ENCODE data around the gene CFAP91.

The CFAP91 gene

GRCh38 chr3:119746423-119746822 lies 43.6 kb downstream of the CFAP91 start:
- DNase-seq = no peak

DNA sequence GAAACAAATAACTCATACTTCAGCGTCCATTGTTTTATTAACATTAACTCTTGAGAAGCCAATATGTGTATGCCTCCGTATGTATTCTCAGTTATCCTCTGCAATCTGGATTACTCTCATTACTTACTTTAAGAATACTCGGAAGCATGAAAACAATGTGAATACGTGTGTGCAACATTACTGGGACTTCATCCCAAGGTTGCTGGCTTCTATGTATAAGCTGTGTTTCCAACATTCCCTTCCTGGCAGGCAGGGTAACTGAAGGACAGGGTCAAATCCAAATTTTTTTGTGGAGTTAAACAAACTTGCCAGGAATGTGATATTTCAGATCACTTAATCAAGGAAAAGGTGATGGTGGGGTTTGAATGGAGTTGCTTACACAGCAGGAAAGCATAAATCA lies 44.5 kb downstream of the CFAP91 start:
- DNase-seq = no peak

DNA sequence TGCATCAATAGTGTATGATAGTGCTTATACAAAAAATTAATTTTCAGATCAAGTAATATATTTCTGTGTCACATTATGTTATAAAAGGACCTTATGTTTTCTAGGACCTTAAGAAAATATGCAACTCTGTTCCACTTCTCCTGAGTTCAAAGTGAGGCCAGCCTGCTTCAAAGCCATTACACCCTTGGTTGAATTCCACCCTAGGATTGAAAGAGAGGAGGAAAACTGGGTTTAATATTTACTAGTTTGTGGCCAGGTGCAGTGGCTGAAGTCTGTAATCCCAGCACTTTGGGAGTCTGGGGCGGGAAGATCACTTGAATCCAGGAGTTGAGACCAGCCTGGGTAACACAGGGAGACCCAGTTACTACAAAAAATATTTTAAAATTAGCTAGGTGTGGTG lies 46.2 kb downstream of the CFAP91 start:
- no peak for DNase-seq

DNA sequence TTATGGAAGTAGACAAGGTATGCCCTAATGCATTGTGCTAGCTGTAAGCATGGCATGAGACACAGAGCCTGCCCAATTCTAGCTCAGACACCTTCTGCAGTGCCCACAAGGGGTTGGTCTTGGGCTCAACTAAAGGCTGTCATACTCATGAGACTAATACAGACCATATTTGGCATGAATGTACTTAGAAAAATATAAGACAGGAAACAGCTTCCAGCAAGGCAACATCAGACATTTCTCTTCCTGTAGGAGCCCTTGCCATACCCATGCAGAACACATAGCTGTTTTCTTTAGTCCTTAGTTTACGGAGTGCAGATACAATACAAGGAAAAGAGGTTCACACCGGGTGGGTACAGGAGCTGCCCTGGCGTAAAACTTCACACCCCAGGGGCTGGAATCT lies 48.6 kb downstream of the CFAP91 start:
- DNase-seq = no peak

Measured in CD4-positive, alpha-beta T cell treated with Interleukin-4 for 4 hours (primary cell).